ENCODE data around the gene CD180. TPM values are rescaled to one million over a fixed set of nuclear protein-coding genes. Genes with fewer than 3 reads are reported as not detected.

CD180 gene
- total and polyA plus RNA-seq, 9 of the 15 experiments (the other 6 are each of a cell fraction or from before 2014, with no cell fraction given): 0.01 to 0.07 TPM; not detected in 7

GRCh38 chr5:67209141-67209771 lies 12.7 kb upstream of the CD180 start:
- H3K27ac ChIP-seq (ENCODE audit: extremely low read depth, low read depth, low read length): no peak overlapping the region
- H3K9me3 ChIP-seq (replicated peaks; ENCODE audit: control insufficient read depth, insufficient read depth, low read depth, low read length): no peaks in the 10 kb centered on the region
- ChIA-PET CTCF (ENCODE audit: low intra/inter-chr PET ratio) (interaction anchor here (0.7 to 1.9 kb wide), 6 partner anchors 42 to 901 kb away, joined by 3 to 23 read pairs (median 4); no protein-coding TSS in a partner anchor), POLR2A (interaction anchor here (0.8 kb wide), 1 partner anchor 672 kb away, joined by 4 read pairs; no protein-coding TSS in a partner anchor)
- peak; percentile 88 for ATAC-seq
- H3K9me1 ChIP-seq (ENCODE audit: control insufficient read depth, insufficient read depth, low read length): no peaks in the 10 kb centered on the region
- BruUV-seq (replicated peaks): no TSS peak
- in situ Hi-C loops (cut with MboI): no loop called here
- peak; percentile 89 for FAIRE-seq
- H4K20me1 ChIP-seq (replicated peaks; ENCODE audit: control insufficient read depth, insufficient read depth, low read length): peaks cover 5% of the 10 kb centered on the region
- H3K4me1 ChIP-seq (replicated peaks in 1 of 2; ENCODE audit: control insufficient read depth in 2 of 2, insufficient read depth in 2 of 2, low read length in 2 of 2): no peaks in the 10 kb centered on the region
- H3K27me3 ChIP-seq (ENCODE audit: control insufficient read depth in 2 of 2, insufficient read depth in 2 of 2, low read length in 2 of 2): peaks cover 8 to 25% of the 10 kb centered on the region in 2 experiments
- H3K4me2 ChIP-seq (ENCODE audit: insufficient read depth, low read length): no peak overlapping the region
- DNase-seq (ENCODE audit: extremely low read depth in 1 of 4, low spot score in 3 of 4): peak; percentile 60 to 76 (median 68)
- WGBS (ENCODE audit: insufficient coverage, low coverage, missing lambda C conversion rate): 7% methylated on average over 11 of the region's 11 CpGs
- H3K9ac ChIP-seq (ENCODE audit: insufficient read depth in 1 of 2, low read depth in 2 of 2, low read length in 2 of 2): no peak overlapping the region
- intact Hi-C loops (cut with micrococcal nuclease): loop anchor here (1.0 to 5.0 kb wide), 4 partner anchors 52 to 902 kb away; no protein-coding TSS in a partner anchor
- no peak overlapping the region for H3K4me3 ChIP-seq
- no peaks in the 10 kb centered on the region for H3K36me3 ChIP-seq (ENCODE audit: control insufficient read depth, insufficient read depth, low read length)
- no peak overlapping the region for H2AFZ ChIP-seq (ENCODE audit: low read depth, low read length)
- H3K79me2 ChIP-seq (ENCODE audit: control insufficient read depth, insufficient read depth, low read length): no peaks in the 10 kb centered on the region
- peak; percentile 71 to 85 (median 75) for TF ChIP-seq CTCF (IDR thresholded peaks at IDR 0.05 in 2 of 3, conservative IDR thresholded peaks at IDR 0.05 in 1 of 3; ENCODE audit: insufficient read depth in 2 of 3, low read depth in 1 of 3, low read length in 3 of 3)
- no peak for TF ChIP-seq NRF1 (conservative IDR thresholded peaks at IDR 0.05 in 1 of 2, IDR thresholded peaks at IDR 0.05 in 1 of 2)
- TF ChIP-seq JUN (IDR thresholded peaks at IDR 0.05; ENCODE audit: borderline replicate concordance, low read depth, low read length): no peak
- TF ChIP-seq JUN (CRISPR knock-in tag; IDR thresholded peaks at IDR 0.05; ENCODE audit: borderline replicate concordance): no peak
- no peak for TF ChIP-seq DLX4 (CRISPR knock-in tag; IDR thresholded peaks at IDR 0.05)
- TF ChIP-seq DEAF1 (CRISPR knock-in tag; IDR thresholded peaks at IDR 0.05): peak; percentile 83
- TF ChIP-seq SREBF1 (IDR thresholded peaks at IDR 0.05; ENCODE audit: borderline replicate concordance, low read depth, low read length): no peak
- TF ChIP-seq KDM5B (IDR thresholded peaks at IDR 0.05; ENCODE audit: insufficient replicate concordance, low read depth, low read length): no peak
- TF ChIP-seq ZBTB1 (CRISPR knock-in tag; IDR thresholded peaks at IDR 0.05; ENCODE audit: borderline replicate concordance, low read depth): no peak

Data from K562 (cell line).